CD4-positive, alpha-beta T cell treated with Interleukin-10 for 1 hour (primary cell): ENCODE data around the gene IDH3G.
"Not testable (repeated sequence)": the region's sequence is repeated elsewhere in the genome, so short reads cannot be mapped to it uniquely, and the experiment has no call there.

Experiments used
- DNase-seq: peaks from one replicate; pipeline ENCODE4 v3.0.0-alpha.2; 2020

IDH3G gene

DNA sequence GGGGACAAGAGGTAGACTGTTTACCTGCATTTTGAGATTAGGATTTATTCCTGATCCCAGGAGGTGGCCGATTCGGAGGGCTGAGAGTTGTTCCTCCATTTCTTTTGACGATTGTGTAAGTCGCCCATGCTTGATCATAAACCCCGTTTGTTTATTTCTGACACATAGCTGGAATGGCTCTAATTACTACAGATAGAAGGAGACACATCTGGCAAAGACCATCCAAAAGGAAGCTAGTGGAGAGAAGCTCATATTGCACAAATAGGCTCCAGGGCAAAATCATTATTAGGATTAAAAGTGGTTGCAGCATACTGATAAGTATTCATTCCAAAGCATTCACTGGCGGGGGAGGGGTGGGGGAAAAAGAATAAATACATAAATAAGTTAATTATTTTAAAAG, 47.2 kb downstream of the IDH3G start:
- DNase-seq, result not testable (repeated sequence)

GRCh38 chrX:153746359-153746758, 47.8 kb downstream of the IDH3G start:
- DNase-seq, result no peak

DNA sequence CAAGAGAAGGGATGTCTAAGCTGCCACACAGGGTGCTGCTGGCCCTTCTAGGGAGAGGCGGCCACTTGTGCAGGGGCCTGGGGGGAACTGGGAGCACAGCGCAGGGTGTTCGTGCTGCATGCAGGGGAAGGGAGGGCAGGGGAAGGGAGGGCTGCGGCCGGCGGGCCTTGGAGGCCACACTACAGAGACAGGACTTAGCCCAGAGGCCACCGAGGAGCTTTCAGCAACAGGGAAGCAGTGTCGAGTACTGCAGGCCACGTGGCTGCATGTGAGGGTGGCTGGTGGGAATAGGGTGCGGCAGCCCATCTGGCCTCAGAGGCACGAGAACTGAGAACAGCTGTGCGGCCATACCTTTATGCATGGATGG, 49.1 kb downstream of the IDH3G start:
- not testable (repeated sequence) for DNase-seq

DNA sequence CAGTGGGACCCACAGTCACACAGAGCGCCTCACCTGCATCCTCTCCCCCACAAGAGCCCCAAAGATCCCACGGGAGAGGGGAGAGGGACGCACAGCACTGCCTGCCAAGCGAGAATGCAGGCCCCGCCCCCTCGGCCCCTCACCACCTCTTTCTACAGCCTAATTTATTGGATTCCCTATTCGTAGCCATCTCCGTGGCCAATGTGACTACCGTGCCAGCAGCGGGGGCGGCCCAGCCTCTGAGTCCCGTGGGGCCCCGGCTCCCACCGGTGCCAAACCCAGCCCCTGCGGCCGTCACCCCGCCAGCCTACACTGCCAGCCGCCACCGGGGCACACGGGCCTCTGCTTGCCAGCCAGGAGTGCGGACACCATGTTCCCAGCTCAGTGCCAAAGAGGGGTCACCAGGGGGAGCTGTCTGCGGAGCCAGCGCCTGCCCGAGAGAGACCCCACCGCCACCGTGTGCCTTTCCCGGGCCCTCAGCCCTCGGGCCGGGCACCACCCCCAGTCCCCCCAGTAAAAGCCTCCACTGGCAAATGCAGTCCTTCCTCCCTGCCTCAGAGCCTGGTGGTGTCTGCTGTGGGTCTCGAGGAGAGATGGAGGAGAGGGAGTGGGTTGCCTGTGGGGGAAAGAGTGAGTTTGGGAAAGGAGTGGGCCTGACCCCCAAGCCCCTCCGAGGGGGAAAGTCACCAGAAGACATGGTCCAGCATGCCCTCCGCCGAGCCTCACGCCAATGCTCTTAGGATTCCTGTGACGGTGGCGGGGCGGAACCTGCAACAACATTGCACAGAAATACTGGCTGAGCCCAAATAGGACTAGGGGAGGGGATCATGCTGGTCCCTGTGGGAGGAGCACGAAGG, 49.7 kb downstream of the IDH3G start:
- no peak for DNase-seq

- DNase-seq, result not testable (repeated sequence)
Measured at GRCh38 chrX:153743468-153744209, 50.5 kb downstream of the IDH3G start.

DNA sequence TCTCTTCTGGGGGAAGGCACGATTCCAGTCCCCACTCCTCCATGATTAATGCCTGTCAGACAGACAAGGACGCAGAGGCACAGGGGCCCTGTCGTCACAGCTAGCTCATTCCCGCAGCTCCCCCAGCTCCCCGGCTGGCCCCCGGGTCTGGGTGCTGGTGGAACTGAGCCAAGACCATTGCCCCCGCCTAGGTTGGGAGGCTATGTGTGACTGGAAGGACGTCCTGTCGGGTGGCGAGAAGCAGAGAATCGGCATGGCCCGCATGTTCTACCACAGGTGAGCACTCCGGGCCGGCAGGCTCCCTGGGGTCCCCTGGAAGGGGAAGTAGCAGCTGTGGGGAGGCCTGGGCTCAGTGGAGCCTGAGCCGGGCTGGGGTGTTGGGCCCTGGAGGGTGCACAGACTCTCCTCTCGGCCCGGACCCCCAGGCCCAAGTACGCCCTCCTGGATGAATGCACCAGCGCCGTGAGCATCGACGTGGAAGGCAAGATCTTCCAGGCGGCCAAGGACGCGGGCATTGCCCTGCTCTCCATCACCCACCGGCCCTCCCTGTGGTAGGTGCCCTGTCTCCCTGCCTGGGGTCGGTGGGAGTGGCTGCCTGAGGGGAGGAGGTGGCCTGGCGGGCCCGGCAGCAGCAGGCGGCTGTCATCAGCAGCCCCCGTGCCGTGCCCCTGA, 51.2 kb downstream of the IDH3G start:
- DNase-seq, result not testable (repeated sequence)

DNA sequence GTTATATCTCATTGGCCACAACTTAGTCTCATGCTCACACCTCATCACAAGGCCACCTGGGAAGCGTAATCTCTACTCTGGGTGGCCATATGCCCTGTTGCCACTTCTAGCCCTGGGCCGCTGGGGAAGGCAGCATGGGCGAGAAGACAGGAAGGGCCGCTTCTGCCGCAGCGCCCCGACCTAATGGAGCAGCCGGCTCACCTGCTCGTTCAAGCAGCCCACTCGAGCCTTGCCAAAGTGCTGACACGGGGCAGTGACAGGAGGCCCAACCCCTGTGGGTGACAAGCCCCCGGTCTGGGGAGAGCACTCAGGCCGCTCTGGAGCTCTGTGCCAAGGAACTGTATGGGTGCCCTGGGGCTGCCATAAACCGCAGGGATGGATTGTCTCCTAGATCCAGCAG, 52.1 kb downstream of the IDH3G start:
- not testable (repeated sequence) for DNase-seq

GRCh38 chrX:153741446-153741845, 52.7 kb downstream of the IDH3G start:
- DNase-seq, result no peak

- DNase-seq, result no peak
Measured at GRCh38 chrX:153740631-153741222, 53.4 kb downstream of the IDH3G start.

GRCh38 chrX:153739754-153740486, 54.3 kb downstream of the IDH3G start:
- no peak for DNase-seq

DNA sequence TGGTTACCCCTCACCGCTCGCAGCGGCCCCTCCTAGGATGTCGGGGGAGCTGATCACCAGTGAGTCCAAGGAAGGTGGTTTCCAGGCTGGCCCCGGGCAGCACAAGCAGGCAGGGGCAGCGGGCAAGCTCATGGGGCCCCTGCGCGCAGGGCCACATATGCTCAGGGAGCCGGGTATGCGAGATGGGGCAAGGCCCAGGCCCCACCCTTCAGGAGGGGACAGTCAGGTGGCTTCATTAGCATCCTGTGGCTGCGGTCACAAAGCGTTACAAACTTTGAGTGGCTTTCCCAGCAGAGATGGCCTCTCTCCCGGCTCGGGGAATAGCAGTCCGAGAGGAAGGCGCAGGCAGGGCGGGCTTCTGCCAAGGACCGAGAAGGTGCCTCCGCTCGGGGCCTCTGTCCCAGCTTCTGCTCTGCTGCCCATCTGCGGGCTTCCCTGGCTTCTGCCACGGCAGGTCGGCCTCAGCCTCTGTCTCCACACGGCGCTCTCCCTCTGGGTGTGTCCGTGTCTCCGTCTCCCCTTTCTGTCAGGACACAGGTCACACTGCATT, 56.0 kb downstream of the IDH3G start:
- DNase-seq, result no peak

DNA sequence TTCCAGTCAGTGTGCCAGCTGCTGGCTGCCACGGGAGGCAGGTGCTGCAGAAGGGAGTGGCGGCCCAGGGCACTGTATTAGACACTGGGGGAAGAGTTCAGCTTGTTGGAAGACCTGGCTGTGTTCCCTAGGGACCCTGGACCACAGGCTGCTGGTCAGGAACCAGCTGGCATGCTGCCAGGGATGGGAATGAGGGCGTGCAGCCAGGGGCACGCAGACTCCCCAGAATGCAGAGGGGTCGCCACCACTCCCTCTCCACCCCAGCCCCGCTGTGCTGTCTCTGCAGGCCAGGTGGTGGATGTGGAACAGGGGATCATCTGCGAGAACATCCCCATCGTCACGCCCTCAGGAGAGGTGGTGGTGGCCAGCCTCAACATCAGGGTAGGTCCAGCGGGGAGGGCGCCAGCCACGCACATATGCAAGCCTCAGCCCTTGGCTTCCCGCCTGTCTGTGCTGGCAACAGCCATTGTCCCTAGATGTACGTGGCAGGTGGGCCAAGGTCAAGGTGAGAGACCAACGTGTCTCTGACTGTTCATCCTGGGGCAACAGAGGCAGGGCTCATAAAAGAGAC, 57.2 kb downstream of the IDH3G start:
- no peak for DNase-seq

- DNase-seq, result no peak
Measured at GRCh38 chrX:153736071-153736820, 57.9 kb downstream of the IDH3G start.
